ENCODE results near the gene GPR6. TPM values are rescaled to one million over a fixed set of nuclear protein-coding genes. Genes with fewer than 3 reads are reported as not detected.

The GPR6 gene
- total and polyA plus RNA-seq, 2 of the 8 experiments (the other 6 are each of a cell fraction or from before 2014, with no cell fraction given): 0.18 to 0.37 TPM

GRCh38 chr6:109978174-109979032, at the start of gene GPR6 (continued):
- TF ChIP-seq, protein P1, sequence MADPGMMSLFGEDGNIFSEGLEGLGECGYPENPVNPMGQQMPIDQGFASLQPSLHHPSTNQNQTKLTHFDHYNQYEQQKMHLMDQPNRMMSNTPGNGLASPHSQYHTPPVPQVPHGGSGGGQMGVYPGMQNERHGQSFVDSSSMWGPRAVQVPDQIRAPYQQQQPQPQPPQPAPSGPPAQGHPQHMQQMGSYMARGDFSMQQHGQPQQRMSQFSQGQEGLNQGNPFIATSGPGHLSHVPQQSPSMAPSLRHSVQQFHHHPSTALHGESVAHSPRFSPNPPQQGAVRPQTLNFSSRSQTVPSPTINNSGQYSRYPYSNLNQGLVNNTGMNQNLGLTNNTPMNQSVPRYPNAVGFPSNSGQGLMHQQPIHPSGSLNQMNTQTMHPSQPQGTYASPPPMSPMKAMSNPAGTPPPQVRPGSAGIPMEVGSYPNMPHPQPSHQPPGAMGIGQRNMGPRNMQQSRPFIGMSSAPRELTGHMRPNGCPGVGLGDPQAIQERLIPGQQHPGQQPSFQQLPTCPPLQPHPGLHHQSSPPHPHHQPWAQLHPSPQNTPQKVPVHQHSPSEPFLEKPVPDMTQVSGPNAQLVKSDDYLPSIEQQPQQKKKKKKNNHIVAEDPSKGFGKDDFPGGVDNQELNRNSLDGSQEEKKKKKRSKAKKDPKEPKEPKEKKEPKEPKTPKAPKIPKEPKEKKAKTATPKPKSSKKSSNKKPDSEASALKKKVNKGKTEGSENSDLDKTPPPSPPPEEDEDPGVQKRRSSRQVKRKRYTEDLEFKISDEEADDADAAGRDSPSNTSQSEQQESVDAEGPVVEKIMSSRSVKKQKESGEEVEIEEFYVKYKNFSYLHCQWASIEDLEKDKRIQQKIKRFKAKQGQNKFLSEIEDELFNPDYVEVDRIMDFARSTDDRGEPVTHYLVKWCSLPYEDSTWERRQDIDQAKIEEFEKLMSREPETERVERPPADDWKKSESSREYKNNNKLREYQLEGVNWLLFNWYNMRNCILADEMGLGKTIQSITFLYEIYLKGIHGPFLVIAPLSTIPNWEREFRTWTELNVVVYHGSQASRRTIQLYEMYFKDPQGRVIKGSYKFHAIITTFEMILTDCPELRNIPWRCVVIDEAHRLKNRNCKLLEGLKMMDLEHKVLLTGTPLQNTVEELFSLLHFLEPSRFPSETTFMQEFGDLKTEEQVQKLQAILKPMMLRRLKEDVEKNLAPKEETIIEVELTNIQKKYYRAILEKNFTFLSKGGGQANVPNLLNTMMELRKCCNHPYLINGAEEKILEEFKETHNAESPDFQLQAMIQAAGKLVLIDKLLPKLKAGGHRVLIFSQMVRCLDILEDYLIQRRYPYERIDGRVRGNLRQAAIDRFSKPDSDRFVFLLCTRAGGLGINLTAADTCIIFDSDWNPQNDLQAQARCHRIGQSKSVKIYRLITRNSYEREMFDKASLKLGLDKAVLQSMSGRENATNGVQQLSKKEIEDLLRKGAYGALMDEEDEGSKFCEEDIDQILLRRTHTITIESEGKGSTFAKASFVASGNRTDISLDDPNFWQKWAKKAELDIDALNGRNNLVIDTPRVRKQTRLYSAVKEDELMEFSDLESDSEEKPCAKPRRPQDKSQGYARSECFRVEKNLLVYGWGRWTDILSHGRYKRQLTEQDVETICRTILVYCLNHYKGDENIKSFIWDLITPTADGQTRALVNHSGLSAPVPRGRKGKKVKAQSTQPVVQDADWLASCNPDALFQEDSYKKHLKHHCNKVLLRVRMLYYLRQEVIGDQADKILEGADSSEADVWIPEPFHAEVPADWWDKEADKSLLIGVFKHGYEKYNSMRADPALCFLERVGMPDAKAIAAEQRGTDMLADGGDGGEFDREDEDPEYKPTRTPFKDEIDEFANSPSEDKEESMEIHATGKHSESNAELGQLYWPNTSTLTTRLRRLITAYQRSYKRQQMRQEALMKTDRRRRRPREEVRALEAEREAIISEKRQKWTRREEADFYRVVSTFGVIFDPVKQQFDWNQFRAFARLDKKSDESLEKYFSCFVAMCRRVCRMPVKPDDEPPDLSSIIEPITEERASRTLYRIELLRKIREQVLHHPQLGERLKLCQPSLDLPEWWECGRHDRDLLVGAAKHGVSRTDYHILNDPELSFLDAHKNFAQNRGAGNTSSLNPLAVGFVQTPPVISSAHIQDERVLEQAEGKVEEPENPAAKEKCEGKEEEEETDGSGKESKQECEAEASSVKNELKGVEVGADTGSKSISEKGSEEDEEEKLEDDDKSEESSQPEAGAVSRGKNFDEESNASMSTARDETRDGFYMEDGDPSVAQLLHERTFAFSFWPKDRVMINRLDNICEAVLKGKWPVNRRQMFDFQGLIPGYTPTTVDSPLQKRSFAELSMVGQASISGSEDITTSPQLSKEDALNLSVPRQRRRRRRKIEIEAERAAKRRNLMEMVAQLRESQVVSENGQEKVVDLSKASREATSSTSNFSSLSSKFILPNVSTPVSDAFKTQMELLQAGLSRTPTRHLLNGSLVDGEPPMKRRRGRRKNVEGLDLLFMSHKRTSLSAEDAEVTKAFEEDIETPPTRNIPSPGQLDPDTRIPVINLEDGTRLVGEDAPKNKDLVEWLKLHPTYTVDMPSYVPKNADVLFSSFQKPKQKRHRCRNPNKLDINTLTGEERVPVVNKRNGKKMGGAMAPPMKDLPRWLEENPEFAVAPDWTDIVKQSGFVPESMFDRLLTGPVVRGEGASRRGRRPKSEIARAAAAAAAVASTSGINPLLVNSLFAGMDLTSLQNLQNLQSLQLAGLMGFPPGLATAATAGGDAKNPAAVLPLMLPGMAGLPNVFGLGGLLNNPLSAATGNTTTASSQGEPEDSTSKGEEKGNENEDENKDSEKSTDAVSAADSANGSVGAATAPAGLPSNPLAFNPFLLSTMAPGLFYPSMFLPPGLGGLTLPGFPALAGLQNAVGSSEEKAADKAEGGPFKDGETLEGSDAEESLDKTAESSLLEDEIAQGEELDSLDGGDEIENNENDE (IDR thresholded peaks at IDR 0.05; ENCODE audit: insufficient replicate concordance, low read length): no peak
- TF ChIP-seq GTF2F1 (IDR thresholded peaks at IDR 0.05; ENCODE audit: borderline replicate concordance, low read depth, low read length) (no peak), ASH2L (IDR thresholded peaks at IDR 0.05; ENCODE audit: low read length) (peak; percentile 55), BACH1 (IDR thresholded peaks at IDR 0.05; ENCODE audit: low read length) (no peak), SIX5 (IDR thresholded peaks at IDR 0.05; ENCODE audit: low read depth, low read length) (no peak), POLR2A (IDR thresholded peaks at IDR 0.05; ENCODE audit: control extremely low read depth in 1 of 2, low read depth in 2 of 2, low read length in 2 of 2) (no peak), CHD1 (IDR thresholded peaks at IDR 0.05; ENCODE audit: low read depth, low read length) (no peak), CTBP2 (IDR thresholded peaks at IDR 0.05; ENCODE audit: borderline replicate concordance, insufficient read depth, insufficient read length, low read length) (peak; percentile 46), JUND (IDR thresholded peaks at IDR 0.05; ENCODE audit: low read length) (peak; percentile 58), KDM4A (IDR thresholded peaks at IDR 0.05; ENCODE audit: low read depth, low read length, severe bottlenecking) (peak; percentile 95)

Data from H1 (cell line).